Neural cell (in vitro differentiated cells): ENCODE results near the gene OTUD4. TPM values are rescaled to one million over a fixed set of nuclear protein-coding genes. Genes with fewer than 3 reads are reported as not detected.

Source experiments
- H2AFZ ChIP-seq: fragments of 200-600, 300-800 bp; sonication (generic), shearing (Covaris generic); 2 replicates; pipeline ENCODE4 v1.6.0; 2014; ENCODE audit warnings: low read depth, mild to moderate bottlenecking, antibody characterized with exemption, low read length, moderate library complexity
- H3F3A ChIP-seq: fragments of 200-600 bp; shearing (Covaris generic); 2 replicates; pipeline ENCODE4 v1.6.1; 2016; ENCODE audit warnings: mild to moderate bottlenecking, moderate library complexity, mixed read lengths, antibody characterized with exemption, low read length; ENCODE audit not compliant: insufficient read depth, poor library complexity, severe bottlenecking
- H3K27ac ChIP-seq: fragments of 200-600, 300-800 bp; sonication (generic), shearing (Covaris generic); 2 replicates; pipeline ENCODE4 v1.5.1; 2014; ENCODE audit warnings: mild to moderate bottlenecking, low read length, moderate library complexity
- H3K27me3 ChIP-seq: fragments of 300-800, 200-600 bp; sonication (generic), shearing (Covaris generic); 2 replicates; pipeline ENCODE4 v1.6.0; 2014; ENCODE audit warnings: mild to moderate bottlenecking, low read depth, low read length, moderate library complexity; ENCODE audit not compliant: insufficient read depth
- H3K36me3 ChIP-seq: fragments of 300-800, 200-600 bp; sonication (generic), shearing (Covaris generic); 2 replicates; pipeline ENCODE4 v1.5.1; 2014; ENCODE audit warnings: mild to moderate bottlenecking, antibody characterized with exemption, low read length, moderate library complexity; ENCODE audit not compliant: insufficient read depth
- H3K4me2 ChIP-seq: fragments of 300-800, 200-600 bp; sonication (generic), shearing (Covaris generic); 2 replicates; pipeline ENCODE4 v1.6.0; 2014; ENCODE audit warnings: mild to moderate bottlenecking, low read length
- H3K4me3 ChIP-seq: fragments of 300-800, 200-600 bp; sonication (generic), shearing (Covaris generic); 2 replicates; pipeline ENCODE4 v1.5.1; 2014; ENCODE audit warnings: mild to moderate bottlenecking, low read length, moderate library complexity
- H3K79me2 ChIP-seq: fragments of 200-600 bp; shearing (Covaris generic); replicated peaks from 2 replicates; pipeline ENCODE4 v1.6.0; 2014; ENCODE audit warnings: mild to moderate bottlenecking, low read length, moderate library complexity; ENCODE audit not compliant: insufficient read depth
- H3K9ac ChIP-seq: fragments of 300-800, 200-600 bp; sonication (generic), shearing (Covaris generic); 2 replicates; pipeline ENCODE4 v1.6.1; 2016; ENCODE audit warnings: mild to moderate bottlenecking, low read length, mixed read lengths
- H3K9me2 ChIP-seq: fragments of 200-600 bp; shearing (Covaris generic); 2 replicates; pipeline ENCODE4 v1.6.1; 2016; ENCODE audit warnings: mild to moderate bottlenecking, low read length, mixed read lengths; ENCODE audit not compliant: insufficient read depth
- H3K9me3 ChIP-seq: fragments of 200-600, 300-800 bp; sonication (generic), shearing (Covaris generic); 2 replicates; pipeline ENCODE4 v1.6.1; 2016; ENCODE audit warnings: mild to moderate bottlenecking, mixed run types, low read length, moderate library complexity, mixed read lengths
- H4K20me1 ChIP-seq: fragments of 200-600 bp; shearing (Covaris generic); 2 replicates; pipeline ENCODE4 v1.6.1; 2016; ENCODE audit warnings: mild to moderate bottlenecking, mixed run types; ENCODE audit not compliant: insufficient read depth
- EP300 ChIP-seq: fragments of 450-650 bp; conservative IDR thresholded peaks from 2 replicates; pipeline ENCODE4 v1.6.1; 2014; ENCODE audit warnings: antibody characterized with exemption, mild to moderate bottlenecking, moderate library complexity; ENCODE audit not compliant: poor library complexity, severe bottlenecking
- EZH2 ChIP-seq: fragments of 200-600, 300-800 bp; shearing (Covaris generic), sonication (generic); IDR thresholded peaks from 2 replicates; pipeline ENCODE4 v1.6.1; 2014; ENCODE audit warnings: antibody characterized with exemption, low read length, borderline replicate concordance, mild to moderate bottlenecking; ENCODE audit not compliant: insufficient read depth, poor library complexity, severe bottlenecking
- MXI1 ChIP-seq: fragments of 450-650 bp; conservative IDR thresholded peaks from 2 replicates; pipeline ENCODE4 v1.6.1; 2014; ENCODE audit warnings: antibody characterized with exemption, mild to moderate bottlenecking; ENCODE audit not compliant: poor library complexity, severe bottlenecking
- POLR2AphosphoS5 ChIP-seq: IDR thresholded peaks from 2 replicates; pipeline ENCODE4 v1.6.1; 2012
- RAD21 ChIP-seq: fragments of 450-650 bp; conservative IDR thresholded peaks from 2 replicates; pipeline ENCODE4 v1.6.1; 2014; ENCODE audit warnings: antibody characterized with exemption, mild to moderate bottlenecking, moderate library complexity
- SMC3 ChIP-seq: fragments of 450-650 bp; conservative IDR thresholded peaks from 2 replicates; pipeline ENCODE4 v1.6.1; 2014; ENCODE audit warnings: antibody characterized with exemption, mild to moderate bottlenecking, moderate library complexity; ENCODE audit not compliant: poor library complexity
- TAF1 ChIP-seq: IDR thresholded peaks from 2 replicates; pipeline ENCODE4 v1.6.1; 2012; ENCODE audit warnings: low read depth
- polyA plus RNA-seq: library from polyadenylated mRNA; depleted of rRNA; stranded (reverse); fragments of >200 nt; gene quantifications from 2 replicates; pipeline ENCODE4 v1.2.3, GENCODE V29; 2014
- TF ChIP-seq, protein P1 (sequence below): fragments of 450-650 bp; IDR thresholded peaks from 2 replicates; pipeline ENCODE4 v1.5.1; 2014; ENCODE audit warnings: antibody characterized with exemption, mild to moderate bottlenecking, moderate library complexity; ENCODE audit not compliant: poor library complexity, severe bottlenecking
- TF ChIP-seq, protein P2 (sequence below): IDR thresholded peaks from 2 replicates; pipeline ENCODE4 v1.6.1; 2012; ENCODE audit warnings: borderline replicate concordance

OTUD4 gene
- polyA plus RNA-seq, 1 donor from 2014 or later, result 15.1 TPM

DNA sequence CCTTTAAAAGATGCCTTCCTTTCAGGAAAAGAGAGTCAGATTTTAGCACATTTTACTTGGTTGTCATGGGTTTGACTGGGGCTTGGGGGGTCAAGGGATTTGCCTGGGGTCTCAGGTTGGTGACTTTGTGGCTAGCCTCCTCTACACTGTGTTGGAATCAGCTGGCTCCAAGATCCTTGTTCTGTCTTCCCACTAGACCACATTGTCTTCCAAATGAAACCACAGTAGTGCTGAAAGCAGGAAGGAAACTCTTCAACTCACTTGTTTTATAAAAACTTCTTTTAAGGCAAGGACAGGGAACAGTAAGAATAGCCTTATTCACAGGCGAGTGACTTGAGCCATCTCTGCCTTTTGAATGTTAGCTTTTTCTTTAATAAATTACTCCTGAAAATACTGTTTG, 37.0 kb upstream of the OTUD4 start:
- Histone ChIP-seq H3K9ac (no peak overlapping the region), H3K4me3 (no peak overlapping the region), H2AFZ (no peak overlapping the region), H3K9me2 (no peaks in the 10 kb centered on the region), H3F3A (no peaks in the 10 kb centered on the region), H3K9me3 (no peaks in the 10 kb centered on the region), H3K27me3 (no peaks in the 10 kb centered on the region), H3K27ac (no peak overlapping the region), H3K4me2 (no peak overlapping the region), H3K36me3 (no peaks in the 10 kb centered on the region), H4K20me1 (no peaks in the 10 kb centered on the region), H3K79me2 (no peaks in the 10 kb centered on the region)
- no peak for TF ChIP-seq SMC3
- TF ChIP-seq, protein P1, sequence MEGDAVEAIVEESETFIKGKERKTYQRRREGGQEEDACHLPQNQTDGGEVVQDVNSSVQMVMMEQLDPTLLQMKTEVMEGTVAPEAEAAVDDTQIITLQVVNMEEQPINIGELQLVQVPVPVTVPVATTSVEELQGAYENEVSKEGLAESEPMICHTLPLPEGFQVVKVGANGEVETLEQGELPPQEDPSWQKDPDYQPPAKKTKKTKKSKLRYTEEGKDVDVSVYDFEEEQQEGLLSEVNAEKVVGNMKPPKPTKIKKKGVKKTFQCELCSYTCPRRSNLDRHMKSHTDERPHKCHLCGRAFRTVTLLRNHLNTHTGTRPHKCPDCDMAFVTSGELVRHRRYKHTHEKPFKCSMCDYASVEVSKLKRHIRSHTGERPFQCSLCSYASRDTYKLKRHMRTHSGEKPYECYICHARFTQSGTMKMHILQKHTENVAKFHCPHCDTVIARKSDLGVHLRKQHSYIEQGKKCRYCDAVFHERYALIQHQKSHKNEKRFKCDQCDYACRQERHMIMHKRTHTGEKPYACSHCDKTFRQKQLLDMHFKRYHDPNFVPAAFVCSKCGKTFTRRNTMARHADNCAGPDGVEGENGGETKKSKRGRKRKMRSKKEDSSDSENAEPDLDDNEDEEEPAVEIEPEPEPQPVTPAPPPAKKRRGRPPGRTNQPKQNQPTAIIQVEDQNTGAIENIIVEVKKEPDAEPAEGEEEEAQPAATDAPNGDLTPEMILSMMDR, result no peak
- TF ChIP-seq MXI1, result no peak
- no peak for TF ChIP-seq EP300
- TF ChIP-seq POLR2AphosphoS5, result no peak
- no peak for TF ChIP-seq TAF1

DNA sequence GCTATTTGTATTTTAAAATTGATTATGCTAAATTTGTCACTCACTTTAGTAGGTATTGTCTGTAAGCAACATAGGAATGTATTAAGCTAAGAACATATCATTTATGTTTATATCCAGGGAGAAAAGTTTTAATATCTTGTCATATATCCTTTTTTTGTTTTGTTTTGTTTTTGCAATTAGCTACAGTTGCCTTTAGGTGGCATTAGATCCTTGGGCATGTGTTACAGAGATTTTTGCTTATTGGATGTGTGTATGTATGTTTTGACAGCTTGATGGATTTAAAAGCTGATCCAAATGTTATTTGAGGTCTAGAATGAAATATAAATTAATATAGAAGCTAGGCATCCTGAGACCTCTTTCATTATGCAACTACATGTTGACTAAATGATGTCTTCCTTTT, 36.1 kb upstream of the OTUD4 start:
- Histone ChIP-seq H3K79me2 (no peaks in the 10 kb centered on the region), H4K20me1 (no peaks in the 10 kb centered on the region), H3K27ac (no peak overlapping the region), H3K27me3 (no peaks in the 10 kb centered on the region), H3F3A (no peaks in the 10 kb centered on the region), H3K9me2 (no peaks in the 10 kb centered on the region), H3K4me2 (no peak overlapping the region), H3K36me3 (no peaks in the 10 kb centered on the region), H3K9ac (no peak overlapping the region), H3K4me3 (no peak overlapping the region), H2AFZ (no peak overlapping the region), H3K9me3 (no peaks in the 10 kb centered on the region)
- peak; percentile 77 for TF ChIP-seq RAD21
- TF ChIP-seq, protein P1, result peak; percentile 69
- peak; percentile 68 for TF ChIP-seq SMC3
- no peak for TF ChIP-seq POLR2AphosphoS5

DNA sequence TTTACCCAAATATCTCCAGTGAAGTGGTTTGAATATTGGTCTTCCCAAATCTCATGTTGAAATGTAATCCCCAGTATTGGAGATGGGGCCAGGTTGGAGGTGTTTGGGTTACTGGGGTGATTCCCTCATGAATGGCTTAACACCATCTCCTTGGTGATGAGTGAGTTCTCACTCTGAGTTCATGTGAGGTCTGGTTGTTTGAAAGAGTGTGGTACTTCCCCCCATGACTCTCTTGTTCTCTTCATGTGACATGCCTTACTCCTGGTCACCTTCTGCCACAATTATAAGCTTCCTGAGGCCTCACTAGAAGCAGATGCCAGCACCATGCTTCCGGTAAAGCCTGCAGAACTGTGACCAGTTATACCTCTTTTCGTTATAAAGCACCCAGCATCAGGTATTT, 32.9 kb upstream of the OTUD4 start:
- TF ChIP-seq EZH2, result no peak
- no peak for TF ChIP-seq EP300
- TF ChIP-seq MXI1, result no peak
- TF ChIP-seq, protein P1, result no peak
- TF ChIP-seq, protein P2, sequence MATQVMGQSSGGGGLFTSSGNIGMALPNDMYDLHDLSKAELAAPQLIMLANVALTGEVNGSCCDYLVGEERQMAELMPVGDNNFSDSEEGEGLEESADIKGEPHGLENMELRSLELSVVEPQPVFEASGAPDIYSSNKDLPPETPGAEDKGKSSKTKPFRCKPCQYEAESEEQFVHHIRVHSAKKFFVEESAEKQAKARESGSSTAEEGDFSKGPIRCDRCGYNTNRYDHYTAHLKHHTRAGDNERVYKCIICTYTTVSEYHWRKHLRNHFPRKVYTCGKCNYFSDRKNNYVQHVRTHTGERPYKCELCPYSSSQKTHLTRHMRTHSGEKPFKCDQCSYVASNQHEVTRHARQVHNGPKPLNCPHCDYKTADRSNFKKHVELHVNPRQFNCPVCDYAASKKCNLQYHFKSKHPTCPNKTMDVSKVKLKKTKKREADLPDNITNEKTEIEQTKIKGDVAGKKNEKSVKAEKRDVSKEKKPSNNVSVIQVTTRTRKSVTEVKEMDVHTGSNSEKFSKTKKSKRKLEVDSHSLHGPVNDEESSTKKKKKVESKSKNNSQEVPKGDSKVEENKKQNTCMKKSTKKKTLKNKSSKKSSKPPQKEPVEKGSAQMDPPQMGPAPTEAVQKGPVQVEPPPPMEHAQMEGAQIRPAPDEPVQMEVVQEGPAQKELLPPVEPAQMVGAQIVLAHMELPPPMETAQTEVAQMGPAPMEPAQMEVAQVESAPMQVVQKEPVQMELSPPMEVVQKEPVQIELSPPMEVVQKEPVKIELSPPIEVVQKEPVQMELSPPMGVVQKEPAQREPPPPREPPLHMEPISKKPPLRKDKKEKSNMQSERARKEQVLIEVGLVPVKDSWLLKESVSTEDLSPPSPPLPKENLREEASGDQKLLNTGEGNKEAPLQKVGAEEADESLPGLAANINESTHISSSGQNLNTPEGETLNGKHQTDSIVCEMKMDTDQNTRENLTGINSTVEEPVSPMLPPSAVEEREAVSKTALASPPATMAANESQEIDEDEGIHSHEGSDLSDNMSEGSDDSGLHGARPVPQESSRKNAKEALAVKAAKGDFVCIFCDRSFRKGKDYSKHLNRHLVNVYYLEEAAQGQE, result no peak
- no peak for TF ChIP-seq TAF1
- TF ChIP-seq POLR2AphosphoS5, result no peak
- TF ChIP-seq RAD21, result no peak
- no peak for TF ChIP-seq SMC3
- Histone ChIP-seq H3K4me3 (no peak overlapping the region), H3K4me2 (no peak overlapping the region), H3K9me2 (no peaks in the 10 kb centered on the region), H3K9ac (no peak overlapping the region), H4K20me1 (no peaks in the 10 kb centered on the region), H3K27me3 (no peaks in the 10 kb centered on the region), H2AFZ (no peak overlapping the region), H3F3A (no peaks in the 10 kb centered on the region), H3K36me3 (no peaks in the 10 kb centered on the region), H3K9me3 (no peaks in the 10 kb centered on the region), H3K27ac (no peak overlapping the region), H3K79me2 (no peaks in the 10 kb centered on the region)
